ENCODE measurements around the gene MYMX. TPM values are rescaled to one million over a fixed set of nuclear protein-coding genes. Genes with fewer than 3 reads are reported as not detected.

MYMX gene
- total RNA-seq, 1 experiment from 2014 or later: not detected

- TF ChIP-seq CTCF (IDR thresholded peaks at IDR 0.05 in 2 of 3, conservative IDR thresholded peaks at IDR 0.05 in 1 of 3; ENCODE audit: borderline replicate concordance in 1 of 3, insufficient read depth in 1 of 3, low read depth in 2 of 3, low read length in 2 of 3): no peak
Observed at GRCh38 chr6:44262467-44263353, 46.0 kb downstream of the MYMX start (continued).

DNA sequence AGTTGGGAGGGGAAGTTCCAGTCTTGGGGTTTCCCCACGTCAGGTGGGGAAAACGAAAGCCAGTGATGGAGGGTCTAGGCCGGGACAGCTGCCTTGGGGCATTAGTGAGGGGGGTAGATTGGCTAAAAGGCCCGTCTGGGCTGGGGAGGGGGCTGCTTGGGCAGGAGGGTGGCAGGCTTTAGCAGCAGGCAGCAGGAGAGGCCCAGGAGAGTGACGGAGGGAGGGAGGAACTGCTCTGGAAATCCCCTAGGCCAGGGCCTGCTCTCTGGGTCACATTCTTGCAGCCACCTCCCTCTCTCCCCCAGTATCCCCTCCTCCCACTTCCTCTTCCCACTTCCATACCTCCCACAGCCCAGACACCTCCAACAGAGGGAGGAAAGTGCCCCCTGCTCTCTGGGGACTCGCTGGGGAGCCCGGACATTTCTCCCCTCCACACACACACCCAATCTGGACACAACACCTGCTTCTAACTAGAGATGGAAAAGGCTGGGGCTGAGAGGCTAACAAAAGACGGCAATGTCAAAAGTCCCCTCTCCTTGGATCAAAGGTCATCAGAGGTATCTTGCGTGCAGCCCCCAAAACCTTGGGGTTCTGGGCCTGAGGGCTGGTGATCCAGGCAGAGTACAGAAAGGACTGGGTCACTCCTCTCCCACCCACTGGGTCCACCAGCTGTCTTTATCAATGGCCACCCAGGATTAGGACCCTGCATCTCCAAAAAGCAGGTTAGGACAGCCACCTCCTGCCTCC is 46.8 kb downstream of the MYMX start:
- Histone ChIP-seq H4K20me1 (ENCODE audit: insufficient read depth) (no peaks in the 10 kb centered on the region), H3K4me2 (ENCODE audit: low read length) (peak overlapping the region; percentile 99), H3K27me3 (ENCODE audit: insufficient read depth, low read length) (no peaks in the 10 kb centered on the region), H3K9me2 (ENCODE audit: insufficient read depth) (no peaks in the 10 kb centered on the region), H3K79me2 (ENCODE audit: insufficient read depth, low read length) (peaks cover 25% of the 10 kb centered on the region; the same call in 1 of the 2 replicates), H3K4me3 (replicated peaks in 1 of 2; ENCODE audit: low read depth in 1 of 2, low read length in 2 of 2) (peak overlapping the region; percentile 88 to 92; a peak in 1 of 4 replicates), H3K27ac (ENCODE audit: low read depth, low read length) (no peak overlapping the region), H3K4me1 (ENCODE audit: control insufficient read depth in 1 of 2, insufficient read depth in 2 of 2, low read length in 2 of 2) (peaks cover 7 to 26% of the 10 kb centered on the region in 2 experiments), H2AFZ (ENCODE audit: low read depth, low read length, poor library complexity, severe bottlenecking) (no peak overlapping the region), H3K9ac (ENCODE audit: low read length) (no peak overlapping the region; the same call in 1 of the 2 replicates), H3K9me3 (ENCODE audit: control insufficient read depth in 1 of 2, insufficient read depth in 1 of 2, low read depth in 1 of 2, low read length in 2 of 2) (no peaks in the 10 kb centered on the region), H3K36me3 (ENCODE audit: control insufficient read depth in 1 of 2, insufficient read depth in 2 of 2, low read length in 2 of 2) (peaks cover 4 to 10% of the 10 kb centered on the region in 2 experiments; a peak in 2 of 4 replicates)
- DNase-seq (ENCODE audit: low read depth, low spot score) (no peak), ATAC-seq (no peak)
- BruUV-seq (replicated peaks): no TSS peak
- no peak for TF ChIP-seq YY1 (IDR thresholded peaks at IDR 0.05; ENCODE audit: extremely low read depth, insufficient replicate concordance, low read depth, low read length)
- TF ChIP-seq, protein P1, sequence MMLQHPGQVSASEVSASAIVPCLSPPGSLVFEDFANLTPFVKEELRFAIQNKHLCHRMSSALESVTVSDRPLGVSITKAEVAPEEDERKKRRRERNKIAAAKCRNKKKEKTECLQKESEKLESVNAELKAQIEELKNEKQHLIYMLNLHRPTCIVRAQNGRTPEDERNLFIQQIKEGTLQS (IDR thresholded peaks at IDR 0.05): no peak
- ChIA-PET RAD21 (ENCODE audit: low non-redundant PET in 1 of 2, low total read pairs in 2 of 2, uncharacterized antibody in 2 of 2, unreplicated experiment in 2 of 2) (no interaction called here), CTCF (interaction anchor here (1.3 to 1.5 kb wide), 2 partner anchors 91 to 167 kb away, joined by 3 to 5 read pairs; no protein-coding TSS in a partner anchor), POLR2A (interaction anchor here (1.6 kb wide), 1 partner anchor 9 kb away, joined by 3 read pairs; no protein-coding TSS in a partner anchor)
- intact Hi-C loops (cut with micrococcal nuclease): no loop called here
